C4-2B (cell line): ENCODE measurements around the gene ARHGAP21.
"Not testable (repeated sequence)": the region's sequence is repeated elsewhere in the genome, so short reads cannot be mapped to it uniquely, and the experiment has no call there.

ENCODE experiments used
- H3K27ac ChIP-seq: fragments of 450-650 bp; 2 replicates; pipeline ENCODE4 v1.5.1; 2017
- CTCF ChIP-seq: fragments of 450-650 bp; conservative IDR thresholded peaks from 2 replicates; pipeline ENCODE4 v1.5.1; 2017; ENCODE audit warnings: mild to moderate bottlenecking
- ZFX ChIP-seq: fragments of 450-650 bp; IDR thresholded peaks from 2 replicates; pipeline ENCODE4 v1.6.1; 2017

The ARHGAP21 gene

GRCh38 chr10:24622781-24623301 is 100.8 kb downstream of the ARHGAP21 start:
- H3K27ac ChIP-seq = no peak overlapping the region
- no peak for TF ChIP-seq ZFX
- TF ChIP-seq CTCF = no peak

- not testable (repeated sequence) for H3K27ac ChIP-seq
Observed at GRCh38 chr10:24621035-24621795, 102.5 kb downstream of the ARHGAP21 start.

GRCh38 chr10:24619994-24620310 is 103.7 kb downstream of the ARHGAP21 start:
- H3K27ac ChIP-seq = not testable (repeated sequence)

GRCh38 chr10:24619291-24619993 is 104.2 kb downstream of the ARHGAP21 start:
- H3K27ac ChIP-seq = not testable (repeated sequence)

GRCh38 chr10:24618401-24618800 is 105.3 kb downstream of the ARHGAP21 start:
- TF ChIP-seq ZFX (no peak), CTCF (no peak)
- H3K27ac ChIP-seq = no peak overlapping the region

GRCh38 chr10:24617771-24618396 is 105.8 kb downstream of the ARHGAP21 start:
- H3K27ac ChIP-seq = no peak overlapping the region
- TF ChIP-seq CTCF (peak; percentile 98), ZFX (no peak)

GRCh38 chr10:24616536-24616935 is 107.2 kb downstream of the ARHGAP21 start:
- TF ChIP-seq CTCF = no peak
- no peak for TF ChIP-seq ZFX
- no peak overlapping the region for H3K27ac ChIP-seq

GRCh38 chr10:24606021-24606420 is 117.7 kb downstream of the ARHGAP21 start:
- H3K27ac ChIP-seq = no peak overlapping the region
- TF ChIP-seq ZFX (no peak), CTCF (no peak)
